Stimulated activated CD4-positive, alpha-beta T cell treated with anti-CD3 and anti-CD28 coated beads, Interleukin-2, amount 100 ng/mL, for 48 hours (primary cell): Measurements from ENCODE around the gene CFAP43.

Source experiments
- DNase-seq, 2 donors: peaks; one replicate each; pipeline ENCODE4 v3.0.0-alpha.2; 2020

Gene CFAP43

GRCh38 chr10:104088239-104088638 lies 143.9 kb downstream of the CFAP43 start:
- no peak for DNase-seq

DNA sequence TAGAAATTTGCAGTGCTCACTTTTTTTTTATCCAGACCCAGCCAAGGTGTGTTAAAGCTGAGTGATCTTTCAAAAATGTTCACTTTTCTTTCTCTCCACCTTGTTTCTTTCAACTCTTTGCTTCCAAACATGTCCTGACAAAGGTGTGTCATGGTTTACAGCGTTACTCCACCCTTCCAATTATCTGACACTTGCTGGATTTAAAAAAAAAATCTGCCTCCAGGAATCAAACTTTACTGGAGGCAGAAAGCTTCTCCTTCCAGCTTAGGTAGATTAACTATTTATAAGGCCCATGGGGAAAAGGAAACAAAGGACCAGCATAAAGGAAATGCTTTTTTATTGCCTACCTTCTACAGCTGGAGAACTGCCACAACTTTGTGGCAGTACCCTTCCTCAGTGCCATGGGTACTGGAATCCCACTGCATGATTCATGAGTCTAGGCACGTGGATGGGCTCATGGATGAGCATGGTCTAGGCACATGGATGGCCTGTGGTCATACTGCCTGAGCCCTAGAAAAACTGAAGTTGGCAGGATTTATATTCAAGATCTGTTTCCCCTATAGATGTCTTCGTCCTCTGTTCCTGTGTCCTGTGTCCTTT lies 146.3 kb downstream of the CFAP43 start, which contains the start of gene COL17A1:
TSS of gene COL17A1 (minus strand) at position 80 of the 600 bp plus-strand sequence. CDS start 5,207 bp downstream, outside the sequence.
- no peak for DNase-seq

- DNase-seq = no peak
Measured at GRCh38 chr10:104084482-104085142, 147.6 kb downstream of the CFAP43 start.

GRCh38 chr10:104081998-104082397 lies 150.2 kb downstream of the CFAP43 start:
- DNase-seq = no peak

DNA sequence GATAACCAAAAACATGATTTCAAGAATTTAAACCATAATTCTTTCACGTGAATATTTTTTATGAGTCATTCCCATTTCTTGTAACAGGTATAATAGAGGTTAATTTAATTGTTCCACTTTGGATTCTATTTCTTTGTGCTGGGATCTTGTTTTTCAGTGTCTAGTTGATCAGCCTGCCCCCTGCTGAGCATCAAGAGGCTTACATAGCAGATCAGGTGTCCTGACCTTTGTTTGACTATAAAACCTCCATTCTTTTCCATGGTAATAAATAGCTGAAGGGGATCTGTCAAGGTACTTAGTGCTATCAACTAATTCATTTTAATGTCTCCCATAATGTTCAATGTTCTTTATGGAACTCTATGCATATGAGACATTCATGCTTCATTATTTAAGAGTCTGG lies 151.4 kb downstream of the CFAP43 start:
- DNase-seq = no peak
